ENCODE data around the gene RAB37.

Gene RAB37

GRCh38 chr17:74746922-74747321 is 9.9 kb downstream of the RAB37 start:
- Histone ChIP-seq H4K20me1 (ENCODE audit: insufficient read depth, low read length, poor library complexity, severe bottlenecking) (peaks cover 38% of the 10 kb centered on the region), H3K4me3 (ENCODE audit: low read length, poor library complexity, severe bottlenecking) (no peak overlapping the region), H3K79me2 (ENCODE audit: insufficient read depth, low read length) (peaks cover 68% of the 10 kb centered on the region), H2AFZ (ENCODE audit: low read length) (no peak overlapping the region), H3F3A (ENCODE audit: low read depth) (peaks cover 18% of the 10 kb centered on the region; the same call in 1 of the 2 replicates), H3K9ac (ENCODE audit: low read depth, low read length, poor library complexity, severe bottlenecking) (peak overlapping the region; percentile 58), H3K9me2 (replicated peaks; ENCODE audit: low read depth, low read length) (no peaks in the 10 kb centered on the region), H3K36me3 (ENCODE audit: insufficient read depth, low read length) (no peaks in the 10 kb centered on the region), H3K9me3 (ENCODE audit: insufficient read depth, low read depth, low read length) (no peaks in the 10 kb centered on the region), H3K4me2 (ENCODE audit: low read depth, low read length, poor library complexity, severe bottlenecking) (peak overlapping the region; percentile 64), H3K27me3 (ENCODE audit: insufficient read depth, low read length, poor library complexity, severe bottlenecking) (peaks cover 7% of the 10 kb centered on the region), H3K4me1 (ENCODE audit: insufficient read depth, low read length, poor library complexity, severe bottlenecking) (peaks cover 56% of the 10 kb centered on the region)
- TF ChIP-seq EZH2phosphoT487 (IDR thresholded peaks at IDR 0.05; ENCODE audit: borderline replicate concordance) (no peak), CTCF (conservative IDR thresholded peaks at IDR 0.05; ENCODE audit: low read length) (no peak)

- TF ChIP-seq EZH2phosphoT487 (IDR thresholded peaks at IDR 0.05; ENCODE audit: borderline replicate concordance) (no peak), CTCF (conservative IDR thresholded peaks at IDR 0.05; ENCODE audit: low read length) (no peak)
- Histone ChIP-seq H3K4me1 (ENCODE audit: insufficient read depth, low read length, poor library complexity, severe bottlenecking) (peaks cover 62% of the 10 kb centered on the region), H3K9me3 (ENCODE audit: insufficient read depth, low read depth, low read length) (no peaks in the 10 kb centered on the region), H3K4me3 (ENCODE audit: low read length, poor library complexity, severe bottlenecking) (peak overlapping the region; percentile 94), H3K79me2 (ENCODE audit: insufficient read depth, low read length) (peaks cover 77% of the 10 kb centered on the region), H3K9me2 (replicated peaks; ENCODE audit: low read depth, low read length) (no peaks in the 10 kb centered on the region), H3K36me3 (ENCODE audit: insufficient read depth, low read length) (no peaks in the 10 kb centered on the region; the same call in 1 of the 2 replicates), H3K4me2 (ENCODE audit: low read depth, low read length, poor library complexity, severe bottlenecking) (peak overlapping the region; percentile 64), H3K27me3 (ENCODE audit: insufficient read depth, low read length, poor library complexity, severe bottlenecking) (peaks cover 7% of the 10 kb centered on the region), H2AFZ (ENCODE audit: low read length) (no peak overlapping the region), H3K9ac (ENCODE audit: low read depth, low read length, poor library complexity, severe bottlenecking) (peak overlapping the region; percentile 58), H3F3A (ENCODE audit: low read depth) (peaks cover 11% of the 10 kb centered on the region; the same call in 1 of the 2 replicates), H4K20me1 (ENCODE audit: insufficient read depth, low read length, poor library complexity, severe bottlenecking) (peaks cover 51% of the 10 kb centered on the region)
Observed at GRCh38 chr17:74748279-74748528, 11.1 kb downstream of the RAB37 start.

- H4K20me1 ChIP-seq (ENCODE audit: insufficient read depth, low read length, poor library complexity, severe bottlenecking) = peaks cover 56% of the 10 kb centered on the region
- peak; percentile 19; the same call in 1 of the 2 replicates for TF ChIP-seq CTCF (conservative IDR thresholded peaks at IDR 0.05; ENCODE audit: low read length)
- TF ChIP-seq EZH2phosphoT487 (IDR thresholded peaks at IDR 0.05; ENCODE audit: borderline replicate concordance) = no peak
- H3F3A ChIP-seq (ENCODE audit: low read depth) = peaks cover 8% of the 10 kb centered on the region; the same call in 1 of the 2 replicates
- peaks cover 62% of the 10 kb centered on the region for H3K4me1 ChIP-seq (ENCODE audit: insufficient read depth, low read length, poor library complexity, severe bottlenecking)
- peaks cover 77% of the 10 kb centered on the region for H3K79me2 ChIP-seq (ENCODE audit: insufficient read depth, low read length)
- no peaks in the 10 kb centered on the region; the same call in 1 of the 2 replicates for H3K36me3 ChIP-seq (ENCODE audit: insufficient read depth, low read length)
- H3K9ac ChIP-seq (ENCODE audit: low read depth, low read length, poor library complexity, severe bottlenecking) = peak within 1 kb of the TSS; percentile 98
- H3K4me3 ChIP-seq (ENCODE audit: low read length, poor library complexity, severe bottlenecking) = peak within 1 kb of the TSS; percentile 94
- H3K9me3 ChIP-seq (ENCODE audit: insufficient read depth, low read depth, low read length) = no peaks in the 10 kb centered on the region
- H3K4me2 ChIP-seq (ENCODE audit: low read depth, low read length, poor library complexity, severe bottlenecking) = peak within 1 kb of the TSS; percentile 92
- H2AFZ ChIP-seq (ENCODE audit: low read length) = no peak within 1 kb of the TSS
- peaks cover 7% of the 10 kb centered on the region for H3K27me3 ChIP-seq (ENCODE audit: insufficient read depth, low read length, poor library complexity, severe bottlenecking)
- H3K9me2 ChIP-seq (replicated peaks; ENCODE audit: low read depth, low read length) = no peaks in the 10 kb centered on the region
Observed at GRCh38 chr17:74748529-74749278, 11.6 kb downstream of the RAB37 start, which contains the start of gene NHERF1. TSS of gene NHERF1 (plus strand) at chr17:74748628. CDS start at chr17:74748847, 219 bp downstream.

All from Loucy (cell line).